ENCODE data around the gene EXOSC5. TPM values are rescaled to one million over a fixed set of nuclear protein-coding genes. Genes with fewer than 3 reads are reported as not detected.

EXOSC5 gene
- total and polyA plus RNA-seq, 10 of the 15 experiments (the other 5 are each of a cell fraction or from before 2014, with no cell fraction given): 15.8 to 123 (median 52.7) TPM

- TF ChIP-seq, protein P1, sequence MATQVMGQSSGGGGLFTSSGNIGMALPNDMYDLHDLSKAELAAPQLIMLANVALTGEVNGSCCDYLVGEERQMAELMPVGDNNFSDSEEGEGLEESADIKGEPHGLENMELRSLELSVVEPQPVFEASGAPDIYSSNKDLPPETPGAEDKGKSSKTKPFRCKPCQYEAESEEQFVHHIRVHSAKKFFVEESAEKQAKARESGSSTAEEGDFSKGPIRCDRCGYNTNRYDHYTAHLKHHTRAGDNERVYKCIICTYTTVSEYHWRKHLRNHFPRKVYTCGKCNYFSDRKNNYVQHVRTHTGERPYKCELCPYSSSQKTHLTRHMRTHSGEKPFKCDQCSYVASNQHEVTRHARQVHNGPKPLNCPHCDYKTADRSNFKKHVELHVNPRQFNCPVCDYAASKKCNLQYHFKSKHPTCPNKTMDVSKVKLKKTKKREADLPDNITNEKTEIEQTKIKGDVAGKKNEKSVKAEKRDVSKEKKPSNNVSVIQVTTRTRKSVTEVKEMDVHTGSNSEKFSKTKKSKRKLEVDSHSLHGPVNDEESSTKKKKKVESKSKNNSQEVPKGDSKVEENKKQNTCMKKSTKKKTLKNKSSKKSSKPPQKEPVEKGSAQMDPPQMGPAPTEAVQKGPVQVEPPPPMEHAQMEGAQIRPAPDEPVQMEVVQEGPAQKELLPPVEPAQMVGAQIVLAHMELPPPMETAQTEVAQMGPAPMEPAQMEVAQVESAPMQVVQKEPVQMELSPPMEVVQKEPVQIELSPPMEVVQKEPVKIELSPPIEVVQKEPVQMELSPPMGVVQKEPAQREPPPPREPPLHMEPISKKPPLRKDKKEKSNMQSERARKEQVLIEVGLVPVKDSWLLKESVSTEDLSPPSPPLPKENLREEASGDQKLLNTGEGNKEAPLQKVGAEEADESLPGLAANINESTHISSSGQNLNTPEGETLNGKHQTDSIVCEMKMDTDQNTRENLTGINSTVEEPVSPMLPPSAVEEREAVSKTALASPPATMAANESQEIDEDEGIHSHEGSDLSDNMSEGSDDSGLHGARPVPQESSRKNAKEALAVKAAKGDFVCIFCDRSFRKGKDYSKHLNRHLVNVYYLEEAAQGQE (IDR thresholded peaks at IDR 0.05; ENCODE audit: low read depth, low read length): no peak
- TF ChIP-seq KLF5 (IDR thresholded peaks at IDR 0.05; ENCODE audit: partially characterized antibody): peak; percentile 33
- no peak for TF ChIP-seq SMC3 (IDR thresholded peaks at IDR 0.05; ENCODE audit: borderline replicate concordance, low read length)
- no peak for TF ChIP-seq SREBF2 (IDR thresholded peaks at IDR 0.05; ENCODE audit: low read length)
- TF ChIP-seq USF1 (IDR thresholded peaks at IDR 0.05; ENCODE audit: borderline replicate concordance, extremely low read length, insufficient read depth, low read depth, low read length): no peak
- TF ChIP-seq GATAD2B (conservative IDR thresholded peaks at IDR 0.05; ENCODE audit: low read depth): no peak
- TF ChIP-seq NR2C2 (IDR thresholded peaks at IDR 0.05; ENCODE audit: borderline replicate concordance, control insufficient read depth, insufficient read length, low read depth): no peak
- no peak for TF ChIP-seq LARP7 (IDR thresholded peaks at IDR 0.05)
- peak; percentile 27; the same call in 1 of the 2 replicates for TF ChIP-seq MLLT1 (IDR thresholded peaks at IDR 0.05)
- TF ChIP-seq, protein P2, sequence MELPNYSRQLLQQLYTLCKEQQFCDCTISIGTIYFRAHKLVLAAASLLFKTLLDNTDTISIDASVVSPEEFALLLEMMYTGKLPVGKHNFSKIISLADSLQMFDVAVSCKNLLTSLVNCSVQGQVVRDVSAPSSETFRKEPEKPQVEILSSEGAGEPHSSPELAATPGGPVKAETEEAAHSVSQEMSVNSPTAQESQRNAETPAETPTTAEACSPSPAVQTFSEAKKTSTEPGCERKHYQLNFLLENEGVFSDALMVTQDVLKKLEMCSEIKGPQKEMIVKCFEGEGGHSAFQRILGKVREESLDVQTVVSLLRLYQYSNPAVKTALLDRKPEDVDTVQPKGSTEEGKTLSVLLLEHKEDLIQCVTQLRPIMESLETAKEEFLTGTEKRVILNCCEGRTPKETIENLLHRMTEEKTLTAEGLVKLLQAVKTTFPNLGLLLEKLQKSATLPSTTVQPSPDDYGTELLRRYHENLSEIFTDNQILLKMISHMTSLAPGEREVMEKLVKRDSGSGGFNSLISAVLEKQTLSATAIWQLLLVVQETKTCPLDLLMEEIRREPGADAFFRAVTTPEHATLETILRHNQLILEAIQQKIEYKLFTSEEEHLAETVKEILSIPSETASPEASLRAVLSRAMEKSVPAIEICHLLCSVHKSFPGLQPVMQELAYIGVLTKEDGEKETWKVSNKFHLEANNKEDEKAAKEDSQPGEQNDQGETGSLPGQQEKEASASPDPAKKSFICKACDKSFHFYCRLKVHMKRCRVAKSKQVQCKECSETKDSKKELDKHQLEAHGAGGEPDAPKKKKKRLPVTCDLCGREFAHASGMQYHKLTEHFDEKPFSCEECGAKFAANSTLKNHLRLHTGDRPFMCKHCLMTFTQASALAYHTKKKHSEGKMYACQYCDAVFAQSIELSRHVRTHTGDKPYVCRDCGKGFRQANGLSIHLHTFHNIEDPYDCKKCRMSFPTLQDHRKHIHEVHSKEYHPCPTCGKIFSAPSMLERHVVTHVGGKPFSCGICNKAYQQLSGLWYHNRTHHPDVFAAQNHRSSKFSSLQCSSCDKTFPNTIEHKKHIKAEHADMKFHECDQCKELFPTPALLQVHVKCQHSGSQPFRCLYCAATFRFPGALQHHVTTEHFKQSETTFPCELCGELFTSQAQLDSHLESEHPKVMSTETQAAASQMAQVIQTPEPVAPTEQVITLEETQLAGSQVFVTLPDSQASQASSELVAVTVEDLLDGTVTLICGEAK (IDR thresholded peaks at IDR 0.05; ENCODE audit: borderline replicate concordance): peak; percentile 62; the same call in 1 of the 2 replicates
- TF ChIP-seq, protein P3, sequence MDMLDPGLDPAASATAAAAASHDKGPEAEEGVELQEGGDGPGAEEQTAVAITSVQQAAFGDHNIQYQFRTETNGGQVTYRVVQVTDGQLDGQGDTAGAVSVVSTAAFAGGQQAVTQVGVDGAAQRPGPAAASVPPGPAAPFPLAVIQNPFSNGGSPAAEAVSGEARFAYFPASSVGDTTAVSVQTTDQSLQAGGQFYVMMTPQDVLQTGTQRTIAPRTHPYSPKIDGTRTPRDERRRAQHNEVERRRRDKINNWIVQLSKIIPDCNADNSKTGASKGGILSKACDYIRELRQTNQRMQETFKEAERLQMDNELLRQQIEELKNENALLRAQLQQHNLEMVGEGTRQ (IDR thresholded peaks at IDR 0.05; ENCODE audit: borderline replicate concordance, low read depth, low read length): no peak; the same call in 1 of the 2 replicates
- TF ChIP-seq ZNF592 (IDR thresholded peaks at IDR 0.05): peak; percentile 100
Observed at GRCh38 chr19:41363753-41364523, 33.2 kb downstream of the EXOSC5 start, which contains the start of gene B9D2 (continued).

All from GM12878 (cell line).